GM21526 (cell line): Measurements from ENCODE around the gene NINJ2.

ENCODE experiments used
- ATAC-seq: cut with Tn5 transposase; IDR thresholded peaks from one replicate; pipeline ENCODE4 v1.9.1; 2021; ENCODE audit warnings: moderate library complexity; ENCODE audit not compliant: unreplicated experiment, low FRiP score

Gene NINJ2

GRCh38 chr12:619346-619745 lies 43.9 kb downstream of the NINJ2 start:
- no peak for ATAC-seq

- no peak for ATAC-seq
Measured at GRCh38 chr12:618605-619004, 44.6 kb downstream of the NINJ2 start.

GRCh38 chr12:617304-617915 lies 45.8 kb downstream of the NINJ2 start:
- ATAC-seq: no peak

DNA sequence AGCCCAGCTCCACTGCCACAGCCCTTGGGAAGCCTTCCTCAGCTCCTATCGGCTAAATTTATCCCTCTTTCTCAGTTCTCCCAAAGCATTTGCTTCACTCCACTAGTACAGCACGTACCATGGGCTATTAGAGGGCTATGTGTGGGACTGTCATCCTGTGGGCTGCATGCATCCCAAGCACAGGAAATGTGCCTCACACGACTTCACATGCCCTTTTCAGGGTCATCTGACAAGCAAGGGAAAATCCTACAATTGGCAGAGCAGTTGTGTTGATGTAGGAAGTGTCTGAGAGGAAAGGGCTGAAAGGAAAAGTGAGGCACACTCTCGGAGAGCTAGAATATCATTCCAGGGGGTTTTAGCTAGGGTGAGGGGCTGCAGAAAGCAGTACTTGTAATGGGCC lies 47.6 kb downstream of the NINJ2 start:
- no peak for ATAC-seq

DNA sequence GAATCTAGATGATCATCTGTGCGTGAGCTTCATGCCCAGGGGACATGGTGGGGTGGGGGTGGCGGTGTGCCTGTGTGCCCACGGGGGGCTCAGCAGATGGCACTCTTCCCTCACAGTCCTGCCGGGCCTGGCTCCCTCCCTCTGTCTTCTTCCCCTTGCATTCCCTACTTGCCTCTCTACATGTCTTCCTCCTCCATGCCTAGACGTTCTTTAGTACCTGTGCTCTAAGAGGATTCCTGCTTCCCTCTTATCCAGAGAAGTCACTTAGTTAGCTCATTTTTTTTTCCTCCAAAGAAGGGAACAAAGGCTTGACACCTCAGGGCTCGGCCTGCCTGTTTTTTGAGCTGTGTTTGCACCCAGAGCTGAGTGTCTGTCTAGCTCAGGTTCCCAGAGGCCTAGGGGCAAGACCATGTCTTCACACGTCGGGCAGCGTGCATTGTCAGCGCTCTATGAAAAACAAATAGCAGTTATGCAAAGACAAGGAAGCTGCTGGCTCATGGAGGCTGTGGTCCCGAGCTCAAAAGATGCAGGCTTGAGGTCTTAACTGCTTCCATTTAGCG lies 48.8 kb downstream of the NINJ2 start:
- ATAC-seq: no peak

- no peak for ATAC-seq
Measured at GRCh38 chr12:613996-614395, 49.2 kb downstream of the NINJ2 start.

DNA sequence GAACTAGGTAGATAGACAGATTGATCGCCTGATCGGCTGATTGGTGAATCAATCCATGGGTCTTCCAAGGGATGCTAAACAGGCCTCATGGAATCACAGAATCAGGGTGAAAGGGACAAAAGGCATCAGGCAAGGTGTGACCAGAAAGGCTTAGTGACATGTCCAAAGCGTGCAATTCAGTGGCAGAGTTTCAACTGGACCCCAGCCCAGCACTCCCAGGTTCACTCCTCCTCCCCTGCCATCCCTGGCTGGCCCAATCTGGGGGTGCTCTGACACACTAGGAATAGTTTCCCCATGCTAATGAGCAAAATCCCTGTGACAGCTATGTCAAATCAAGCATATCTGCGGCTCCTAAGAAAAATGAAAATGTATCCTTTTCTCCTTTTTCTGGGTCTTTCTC lies 50.4 kb downstream of the NINJ2 start:
- no peak for ATAC-seq

- no peak for ATAC-seq
Measured at GRCh38 chr12:612293-612692, 51.0 kb downstream of the NINJ2 start.

DNA sequence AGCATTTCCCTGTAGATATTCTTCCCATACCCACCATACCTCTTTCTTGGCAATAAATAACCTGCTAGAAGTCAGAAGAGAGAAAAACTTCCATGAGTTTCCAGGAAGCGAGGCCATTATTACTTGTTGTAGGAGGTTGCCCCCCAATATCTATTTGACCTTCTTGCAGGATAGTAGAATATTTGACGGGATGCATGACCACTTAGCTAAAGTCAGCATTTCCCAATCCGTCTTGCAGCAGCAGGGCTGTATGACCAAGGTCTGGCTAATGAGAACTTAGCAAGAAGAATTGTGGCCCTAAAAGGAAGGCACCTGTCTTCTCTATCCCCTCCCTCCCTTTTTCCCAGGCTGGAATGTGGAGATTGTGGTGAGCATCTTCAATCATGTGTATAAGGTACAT lies 51.5 kb downstream of the NINJ2 start:
- ATAC-seq: no peak

DNA sequence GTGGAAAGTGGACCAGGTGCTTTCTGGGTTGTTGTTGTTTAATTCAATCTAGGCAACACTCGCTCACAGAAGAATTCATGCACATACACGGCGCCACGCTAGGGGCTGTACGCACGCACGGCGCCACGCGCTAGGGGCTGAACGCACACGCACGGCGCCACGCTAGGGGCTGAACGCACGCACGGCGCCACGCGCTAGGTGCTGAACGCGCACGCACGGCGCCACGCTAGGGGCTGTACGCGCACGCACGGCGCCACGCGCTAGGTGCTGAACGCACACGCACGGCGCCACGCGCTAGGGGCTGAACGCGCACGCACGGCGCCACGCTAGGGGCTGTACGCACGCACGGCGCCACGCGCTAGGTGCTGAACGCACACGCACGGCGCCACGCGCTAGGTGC lies 54.3 kb downstream of the NINJ2 start:
- no peak for ATAC-seq

GRCh38 chr12:608413-608812 lies 54.8 kb downstream of the NINJ2 start:
- no peak for ATAC-seq

GRCh38 chr12:607541-608001 lies 55.7 kb downstream of the NINJ2 start:
- no peak for ATAC-seq

DNA sequence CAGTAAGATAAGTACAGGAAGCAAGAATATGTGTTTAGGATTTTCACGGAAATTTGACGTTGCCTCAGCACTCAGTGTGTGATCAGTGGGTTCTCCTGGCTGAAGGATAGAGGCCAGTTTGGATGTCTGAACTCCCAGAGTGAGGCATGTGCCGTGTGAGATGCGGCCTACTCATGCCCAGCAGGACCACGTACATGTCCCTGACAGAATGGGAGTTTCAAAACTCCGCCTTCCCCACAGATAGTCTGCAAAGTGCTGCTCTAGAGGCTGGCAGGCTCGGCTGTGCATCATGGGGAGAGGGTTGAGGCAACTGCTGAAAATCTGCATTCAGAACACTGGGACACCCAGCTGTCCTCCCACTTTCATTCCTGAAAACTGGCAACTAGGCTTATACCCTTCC lies 58.3 kb downstream of the NINJ2 start:
- no peak for ATAC-seq

DNA sequence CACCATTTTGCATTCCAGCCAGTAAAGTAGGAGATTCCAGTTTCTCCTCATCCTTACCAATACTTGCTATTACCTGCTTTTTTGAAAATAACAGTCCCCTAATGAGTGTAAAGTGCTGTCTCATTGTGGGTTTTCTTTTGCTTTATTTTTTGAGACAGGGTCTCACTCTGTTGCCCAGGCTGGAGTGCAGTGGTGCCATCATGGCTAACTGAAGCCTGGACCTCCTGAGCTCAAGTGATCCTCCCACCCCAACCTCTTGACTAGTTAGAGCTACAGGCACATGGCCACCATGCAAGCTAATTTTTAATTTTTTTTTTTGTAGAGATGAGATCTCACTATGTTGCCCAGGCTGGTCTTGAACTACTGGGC lies 60.6 kb downstream of the NINJ2 start:
- ATAC-seq: no peak

DNA sequence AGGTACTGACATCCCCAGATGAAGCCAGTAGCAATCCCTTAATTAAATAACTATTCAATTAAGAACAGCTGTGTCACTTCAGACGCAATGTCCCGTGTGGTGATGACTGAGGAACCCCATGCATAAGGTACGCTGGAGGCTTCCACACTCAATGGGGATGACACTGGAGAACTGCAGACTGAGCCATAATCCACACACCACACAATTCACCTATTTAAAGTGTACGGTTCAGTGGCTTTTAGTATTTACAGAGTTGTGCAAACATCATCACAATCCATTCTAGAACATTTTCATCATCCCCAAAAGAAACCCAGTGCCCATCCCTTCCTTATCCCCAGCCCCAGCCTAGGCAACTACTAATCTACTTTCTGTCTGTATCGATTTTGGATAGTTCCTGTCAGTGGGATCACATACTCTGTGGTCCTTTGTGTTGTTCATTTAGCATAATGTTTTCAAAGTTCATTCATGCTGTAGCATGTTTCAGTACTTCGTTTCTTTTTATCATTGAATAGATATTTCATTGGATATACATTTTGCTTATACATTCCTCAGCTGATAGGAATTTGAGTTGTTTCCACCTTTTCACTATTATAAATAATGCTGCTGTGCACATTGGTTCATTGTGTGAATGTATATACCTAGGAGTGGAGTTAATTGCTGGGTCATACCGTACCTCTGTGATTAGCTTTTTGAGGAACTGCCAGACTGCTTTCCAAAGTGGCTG lies 61.1 kb downstream of the NINJ2 start:
- ATAC-seq: no peak

GRCh38 chr12:599756-600155 lies 63.5 kb downstream of the NINJ2 start:
- no peak for ATAC-seq

DNA sequence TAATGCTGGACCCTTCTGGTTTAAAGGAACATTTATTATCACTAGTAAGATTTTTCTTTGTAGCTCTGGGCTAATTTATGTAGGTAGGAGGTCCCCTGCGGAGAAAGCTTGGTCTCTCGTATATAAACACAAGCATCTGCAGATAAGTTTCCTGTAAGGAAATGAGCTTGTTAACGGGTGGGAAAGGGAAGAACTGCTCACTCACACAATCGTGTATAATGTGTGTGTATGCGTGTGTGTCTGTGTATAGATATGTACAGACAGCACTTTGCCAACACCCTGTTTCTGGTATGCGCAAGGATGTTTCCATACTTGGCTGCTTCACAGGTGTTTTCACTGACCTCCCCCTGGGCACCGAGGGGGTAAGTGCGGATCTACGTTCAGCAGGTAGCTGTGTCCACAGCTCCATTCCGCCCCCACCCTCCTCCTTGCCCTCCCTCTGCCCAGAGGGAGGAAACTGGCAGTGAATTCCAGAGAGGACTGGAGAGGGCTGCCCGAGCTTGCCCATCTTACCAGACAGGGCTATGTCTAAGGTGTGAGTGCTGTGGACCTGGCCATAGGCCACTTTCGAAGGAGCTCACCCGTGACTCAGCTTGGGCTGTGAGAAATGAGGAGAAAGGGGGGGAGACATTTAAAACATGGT lies 65.2 kb downstream of the NINJ2 start:
- ATAC-seq: no peak

- no peak for ATAC-seq
Measured at GRCh38 chr12:593396-594270, 69.6 kb downstream of the NINJ2 start.

DNA sequence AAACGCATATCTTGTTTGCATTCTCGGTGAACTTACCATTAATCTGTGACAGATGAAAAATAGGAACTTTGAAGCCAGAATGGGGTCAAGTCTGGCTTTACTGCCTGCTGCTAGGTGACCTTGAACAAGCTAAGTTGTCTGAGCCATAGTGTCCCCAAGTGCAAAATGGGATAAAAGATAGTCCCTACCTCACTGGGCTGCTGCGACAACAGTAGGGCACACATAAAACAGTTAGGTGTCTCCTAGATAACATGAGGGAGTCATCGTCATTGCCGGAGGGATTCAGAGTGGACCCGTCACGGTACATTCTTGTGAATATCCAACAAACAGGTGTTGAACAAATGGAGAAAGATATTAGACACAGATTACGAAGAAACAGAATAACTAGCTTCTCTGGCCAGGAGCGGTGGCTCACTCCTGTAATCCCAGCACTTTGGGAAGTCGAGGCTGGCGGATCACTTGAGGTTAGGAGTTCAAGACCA lies 71.2 kb downstream of the NINJ2 start:
- no peak for ATAC-seq

DNA sequence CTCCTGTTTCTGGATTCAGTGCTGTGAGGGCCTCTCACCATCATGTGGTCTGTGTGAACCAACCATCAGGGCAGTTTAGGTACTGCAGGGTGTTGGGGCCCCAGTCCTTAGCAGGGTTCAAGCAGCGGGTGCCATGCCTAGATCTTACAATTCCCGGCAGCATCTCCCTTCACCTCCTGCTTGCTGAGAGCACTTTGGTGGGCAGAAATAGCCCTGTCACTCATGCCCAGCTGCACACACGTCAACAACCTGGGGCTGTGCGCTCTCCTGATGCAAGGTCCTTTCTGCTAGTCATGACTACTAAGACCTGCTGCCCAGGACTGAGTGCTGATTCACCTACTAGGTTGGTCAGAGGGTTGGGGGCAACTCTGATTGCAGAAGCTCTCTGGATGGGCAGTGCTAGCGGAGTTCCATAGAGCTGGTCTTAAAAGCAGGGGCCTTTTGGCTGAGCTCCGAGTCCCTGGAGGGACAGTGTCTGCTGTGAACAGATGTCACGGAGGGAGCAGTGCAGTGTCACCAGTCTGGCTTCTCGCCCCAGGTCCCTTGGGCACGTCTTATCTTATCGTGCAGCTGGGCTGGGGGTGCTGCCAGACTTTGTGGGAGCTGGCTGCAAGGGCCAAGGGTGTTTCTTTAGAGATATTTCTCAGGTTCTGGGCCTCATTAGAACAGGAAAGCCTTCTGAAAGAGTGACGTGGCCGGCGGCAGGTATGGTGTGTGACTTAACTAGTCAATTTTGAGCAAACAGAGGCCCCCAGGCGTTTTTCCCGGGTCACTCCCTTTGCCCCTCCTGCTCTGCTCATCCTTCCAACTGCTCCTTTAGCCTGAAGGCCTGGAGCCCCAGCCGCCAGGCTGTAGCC lies 71.8 kb downstream of the NINJ2 start:
- ATAC-seq: no peak
